Measurements from ENCODE around the gene DHCR24. TPM values are rescaled to one million over a fixed set of nuclear protein-coding genes. Genes with fewer than 3 reads are reported as not detected.
A peak's percentile ranks its signal among the peaks of the same experiment; 100 is the strongest.

DHCR24 gene
- total RNA-seq, 2 donors from 2014 or later = 28.4 to 94.6 TPM

DNA sequence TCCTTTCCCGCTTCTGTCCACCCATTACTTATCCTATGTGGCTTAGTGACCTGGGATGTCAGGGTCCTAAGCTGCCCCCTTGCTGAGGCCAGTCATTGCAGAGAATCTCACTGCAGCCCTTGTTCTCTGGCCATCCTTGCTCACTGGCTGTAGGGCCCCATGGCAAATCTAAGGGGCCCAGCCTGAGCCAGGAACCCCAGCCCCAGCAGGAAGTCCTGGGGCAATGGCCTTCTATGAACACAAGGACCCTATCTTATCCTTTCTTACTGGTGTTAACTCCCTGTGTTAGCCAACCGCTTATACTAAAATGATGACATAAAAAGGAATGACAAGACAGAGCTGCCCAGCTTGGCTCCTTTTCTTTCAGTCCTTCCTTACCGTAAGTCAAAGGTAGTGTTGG lies 29.9 kb downstream of the DHCR24 start:
- Mint-ChIP-seq H3K36me3 (peaks cover 6 to 22% of the 10 kb centered on the region in 2 donors), H3K27ac (no peak overlapping the region), H3K9me3 (no peaks in the 10 kb centered on the region)
- no peak for DNase-seq (ENCODE audit: low spot score in 2 of 2)
- no peak for ATAC-seq

DNA sequence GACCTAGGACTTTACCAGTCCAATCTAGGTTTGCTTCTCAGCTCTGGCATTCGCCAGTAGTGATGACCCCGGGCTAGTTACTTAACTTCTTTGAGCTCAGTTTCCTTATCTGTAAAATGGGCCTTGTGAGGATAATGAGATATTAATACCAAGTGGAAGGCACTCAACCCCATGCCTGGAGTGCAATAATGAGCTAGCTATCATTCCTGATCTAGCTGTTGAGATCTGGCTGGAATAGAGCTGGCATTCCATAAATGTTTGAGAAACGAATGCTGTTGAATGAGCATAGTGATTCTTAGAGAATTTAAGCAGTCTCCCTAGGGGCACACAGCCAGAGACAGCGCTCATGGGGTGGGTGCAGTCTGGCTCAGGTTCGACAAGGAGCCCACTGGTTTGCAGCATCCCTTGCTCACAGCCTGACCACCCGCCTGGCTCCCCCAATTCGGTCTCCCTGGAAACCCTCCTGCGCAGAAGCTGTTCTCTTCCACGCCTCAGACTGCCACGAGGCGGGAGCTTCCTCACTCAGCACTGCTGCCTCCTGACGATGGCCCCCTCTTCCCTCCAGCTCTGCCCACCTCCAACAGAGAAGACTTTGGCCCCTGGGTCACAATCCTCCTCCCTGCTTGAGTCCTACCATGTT lies 32.5 kb downstream of the DHCR24 start:
- no peak for DNase-seq (ENCODE audit: low spot score in 2 of 2)
- no peaks in the 10 kb centered on the region for H3K9me3 Mint-ChIP-seq
- ATAC-seq = no peak
- no peak overlapping the region for H3K27ac Mint-ChIP-seq
- H3K36me3 Mint-ChIP-seq = peaks cover 23 to 26% of the 10 kb centered on the region in 2 donors

DNA sequence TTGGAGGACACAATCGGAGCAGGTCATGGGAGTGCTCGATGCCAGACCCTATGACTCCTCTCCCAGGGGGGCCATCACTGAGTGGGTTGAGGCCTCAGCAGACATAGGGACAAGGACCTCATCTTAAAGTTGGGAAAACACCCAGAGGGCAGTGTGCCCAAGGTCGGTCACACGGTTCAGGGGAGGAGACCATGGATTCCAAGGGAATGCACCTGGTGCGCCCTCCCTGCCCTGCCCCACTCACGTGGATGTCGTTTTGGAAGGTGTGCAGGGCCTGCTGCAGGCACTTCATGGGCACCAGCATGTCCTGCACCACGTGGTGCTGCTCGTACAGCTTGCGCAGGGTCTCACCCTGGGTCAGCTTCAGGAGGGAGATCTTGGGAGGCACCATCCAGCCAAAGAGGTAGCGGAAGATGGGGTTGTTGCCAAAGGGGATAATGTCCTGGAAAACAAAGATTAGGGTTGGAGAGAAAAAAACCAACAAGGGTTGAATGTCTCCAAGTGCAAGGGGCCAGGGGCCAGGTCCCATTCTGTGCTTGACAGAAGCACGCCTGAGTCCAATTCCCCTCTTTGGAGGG lies 33.1 kb downstream of the DHCR24 start:
- no peak for ATAC-seq

DNA sequence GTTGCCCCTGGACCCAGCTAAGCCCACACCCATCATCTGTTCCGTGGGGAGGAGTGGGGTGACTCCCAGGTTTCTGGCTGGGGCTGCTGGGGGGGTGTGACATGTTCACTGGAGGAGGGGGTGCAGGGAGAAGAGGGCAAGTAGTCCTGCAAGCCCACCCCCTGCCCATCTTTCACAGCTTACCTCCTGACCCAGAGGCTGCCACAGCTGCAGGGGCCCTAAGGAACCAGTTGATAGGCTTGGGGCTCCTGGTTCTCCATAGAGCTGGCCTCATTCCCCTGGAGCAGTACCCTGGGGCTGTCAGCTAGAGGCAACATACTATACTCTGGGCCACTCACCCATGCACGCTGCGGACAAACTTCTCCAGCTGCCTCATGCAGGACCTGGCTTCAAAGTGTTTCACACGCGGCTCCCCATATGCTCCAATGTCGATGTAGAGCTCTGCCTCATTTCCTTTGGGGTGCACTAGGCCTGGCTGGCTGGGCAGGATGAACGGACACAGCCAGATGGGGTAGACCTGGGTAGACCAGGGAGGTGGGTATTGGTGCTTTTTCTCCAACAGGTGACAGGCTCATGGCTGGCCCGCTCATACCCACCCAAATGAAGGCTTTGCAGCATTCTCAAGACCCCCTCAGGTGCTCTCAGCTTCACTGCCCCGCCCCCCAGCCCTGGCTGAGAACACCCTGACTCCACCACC lies 33.8 kb downstream of the DHCR24 start:
- Mint-ChIP-seq H3K36me3 (peaks cover 31 to 35% of the 10 kb centered on the region in 2 donors), H3K27ac (no peak overlapping the region), H3K9me3 (no peaks in the 10 kb centered on the region)
- ATAC-seq = no peak
- DNase-seq (ENCODE audit: low spot score in 2 of 2) = no peak

More for the DNA sequence above, 33.1 kb downstream of the DHCR24 start:
- no peaks in the 10 kb centered on the region for H3K9me3 Mint-ChIP-seq
- no peak for DNase-seq (ENCODE audit: low spot score in 2 of 2)
- H3K36me3 Mint-ChIP-seq = peaks cover 26 to 29% of the 10 kb centered on the region in 2 donors
- peak overlapping the region in 1 of 2 donors; percentile 50 for H3K27ac Mint-ChIP-seq

DNA sequence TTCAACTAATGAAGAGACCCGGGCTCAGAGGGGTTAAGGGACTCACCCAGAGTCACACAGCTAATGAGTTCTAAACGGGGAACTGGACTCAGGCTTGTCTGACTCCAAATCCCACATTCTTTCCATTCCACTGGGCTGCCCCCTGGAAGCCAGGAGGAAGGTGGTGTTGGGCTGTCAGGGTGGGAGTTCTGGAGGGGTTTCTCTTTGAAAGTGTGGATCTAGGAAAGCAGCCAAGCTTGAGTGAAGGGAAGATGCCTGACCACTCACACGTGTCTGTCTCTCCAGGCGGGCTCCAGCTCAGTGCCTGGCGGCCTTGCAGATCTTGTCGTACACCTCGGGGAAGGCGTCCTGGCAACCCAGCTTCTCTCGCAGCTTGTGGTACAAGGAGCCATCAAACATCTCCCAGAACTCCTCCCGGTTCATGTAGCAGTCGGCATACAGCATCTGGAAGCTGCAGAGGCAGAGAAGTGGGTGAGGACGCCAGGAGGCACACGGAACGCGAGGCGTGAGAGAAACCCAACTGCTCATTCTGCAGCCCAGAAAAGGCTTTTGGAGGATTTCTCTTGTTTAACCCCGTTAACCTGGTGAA lies 35.0 kb downstream of the DHCR24 start:
- H3K9me3 Mint-ChIP-seq = no peaks in the 10 kb centered on the region
- ATAC-seq (no peak), DNase-seq (ENCODE audit: low spot score in 2 of 2) (no peak)
- no peak overlapping the region for H3K27ac Mint-ChIP-seq
- H3K36me3 Mint-ChIP-seq = peaks cover 34 to 37% of the 10 kb centered on the region in 2 donors

DNA sequence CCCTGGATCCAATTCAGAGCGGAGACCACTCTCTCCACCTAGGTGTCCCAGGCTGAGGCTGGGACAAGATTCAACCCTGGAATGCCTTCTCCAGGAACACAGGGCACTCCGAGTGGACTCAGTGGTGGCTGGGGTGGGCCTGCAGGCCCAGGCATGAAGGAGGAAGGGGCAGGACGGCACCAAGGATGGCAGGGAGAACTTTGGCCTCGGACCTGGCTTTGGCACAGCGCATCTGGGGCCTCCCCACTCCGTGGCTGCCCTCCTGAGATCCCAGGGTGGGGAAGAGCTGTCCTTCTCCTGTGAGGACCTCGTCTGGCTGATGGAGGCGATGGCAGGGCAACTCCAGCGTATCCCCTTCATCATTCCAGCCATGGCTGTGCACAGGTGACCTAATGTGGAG lies 35.6 kb downstream of the DHCR24 start:
- ATAC-seq = no peak

DNA sequence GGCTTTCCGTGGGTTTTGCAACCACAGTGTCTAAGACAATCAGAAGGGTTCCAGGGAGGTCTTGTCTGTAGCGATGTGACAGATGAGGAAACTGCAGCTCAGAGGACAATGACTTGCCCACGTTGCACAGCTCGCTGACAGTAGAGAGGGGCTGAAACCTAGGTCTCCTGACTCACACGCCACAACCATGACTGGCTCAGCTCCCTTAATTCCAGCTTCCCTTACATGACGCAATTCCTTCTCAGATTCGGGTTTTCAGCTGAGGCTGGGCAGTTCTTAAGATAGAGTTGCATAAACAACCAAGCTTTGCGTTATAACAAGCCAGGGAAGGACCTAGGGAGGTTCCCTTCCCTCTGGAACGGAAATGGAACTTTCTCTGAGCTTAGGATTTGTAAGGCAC lies 36.3 kb downstream of the DHCR24 start:
- Mint-ChIP-seq H3K27ac (no peak overlapping the region), H3K36me3 (peaks cover 34 to 37% of the 10 kb centered on the region in 2 donors), H3K9me3 (no peaks in the 10 kb centered on the region)
- ATAC-seq (no peak), DNase-seq (ENCODE audit: low spot score in 2 of 2) (no peak)

More for the DNA sequence above, 35.6 kb downstream of the DHCR24 start:
- no peaks in the 10 kb centered on the region for H3K9me3 Mint-ChIP-seq
- no peak for DNase-seq (ENCODE audit: low spot score in 2 of 2)
- no peak overlapping the region for H3K27ac Mint-ChIP-seq
- H3K36me3 Mint-ChIP-seq = peaks cover 34 to 37% of the 10 kb centered on the region in 2 donors

DNA sequence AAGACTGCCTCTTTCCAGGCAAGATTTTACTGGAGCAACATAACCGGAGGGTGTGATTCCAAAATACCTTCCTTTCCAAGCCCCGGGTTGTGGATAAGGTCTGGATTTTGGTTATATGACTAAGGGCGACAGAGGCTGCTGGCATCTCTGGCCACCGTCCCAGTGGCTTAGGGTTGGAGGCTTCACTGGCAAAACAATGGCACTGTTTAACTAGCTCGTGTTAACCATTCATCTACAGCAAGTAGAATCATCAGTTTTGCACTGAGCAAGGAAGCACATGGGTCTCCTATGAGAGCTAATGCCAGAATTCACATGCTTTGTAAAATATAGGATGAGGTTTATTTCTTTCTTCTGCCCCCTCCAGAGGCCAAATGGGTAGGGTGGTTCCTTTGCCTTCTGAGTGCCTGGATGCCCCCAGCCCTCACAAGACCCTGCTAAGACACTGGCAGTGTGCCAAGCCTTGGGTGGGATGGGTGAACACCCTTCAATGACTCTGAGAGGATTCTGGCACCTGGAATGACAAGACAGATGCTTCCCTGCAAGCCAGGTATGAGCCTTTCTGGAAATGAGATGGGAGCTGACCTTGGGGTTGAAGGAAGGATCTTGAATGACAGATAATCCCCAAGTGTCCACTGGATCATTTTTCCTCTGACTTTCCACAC lies 36.8 kb downstream of the DHCR24 start:
- Mint-ChIP-seq H3K27ac (no peak overlapping the region), H3K9me3 (no peaks in the 10 kb centered on the region), H3K36me3 (peaks cover 34 to 37% of the 10 kb centered on the region in 2 donors)
- ATAC-seq (no peak), DNase-seq (ENCODE audit: low spot score in 2 of 2) (no peak)

DNA sequence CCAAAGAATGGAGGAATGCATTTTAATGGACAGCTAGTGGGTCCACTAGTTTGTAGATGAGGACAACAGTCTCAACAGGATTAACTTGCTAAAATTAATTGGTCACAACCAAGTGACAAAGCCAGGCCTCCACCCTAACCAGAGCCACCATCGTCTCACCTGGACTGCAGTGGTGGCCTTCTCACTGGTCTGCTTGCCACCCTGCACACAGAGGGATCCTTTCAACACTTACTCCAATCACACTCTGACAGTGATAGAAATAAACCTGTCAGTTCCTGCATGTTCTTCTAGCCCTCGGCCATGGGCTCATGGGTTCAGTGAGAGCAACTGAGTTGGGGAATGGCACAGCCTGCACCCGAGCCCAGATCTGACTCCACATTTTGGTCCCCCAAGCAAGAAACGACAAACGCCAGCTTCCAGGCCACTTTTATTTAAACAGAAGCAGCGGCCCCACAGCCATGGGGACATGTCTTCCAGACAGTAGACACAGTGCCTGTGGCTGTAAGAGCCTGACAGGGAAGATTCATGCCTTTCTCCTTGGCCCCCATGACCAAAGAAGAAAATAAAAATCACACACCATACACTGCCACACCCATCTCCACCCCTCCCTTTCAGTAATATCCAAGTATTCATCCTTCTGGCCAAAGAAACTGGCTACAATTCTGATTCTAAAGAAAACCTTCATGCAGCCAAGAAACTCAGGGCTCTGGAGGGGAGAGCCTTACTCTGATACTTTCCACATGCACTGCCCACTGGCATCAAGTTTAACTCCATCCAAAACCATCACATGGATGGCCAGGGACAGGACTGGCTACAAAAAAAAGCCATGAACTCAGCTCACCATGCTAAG lies 37.6 kb downstream of the DHCR24 start:
- Mint-ChIP-seq H3K36me3 (peaks cover 34 to 37% of the 10 kb centered on the region in 2 donors), H3K27ac (no peak overlapping the region), H3K9me3 (no peaks in the 10 kb centered on the region)
- ATAC-seq = no peak
- no peak for DNase-seq (ENCODE audit: low spot score in 2 of 2)

DNA sequence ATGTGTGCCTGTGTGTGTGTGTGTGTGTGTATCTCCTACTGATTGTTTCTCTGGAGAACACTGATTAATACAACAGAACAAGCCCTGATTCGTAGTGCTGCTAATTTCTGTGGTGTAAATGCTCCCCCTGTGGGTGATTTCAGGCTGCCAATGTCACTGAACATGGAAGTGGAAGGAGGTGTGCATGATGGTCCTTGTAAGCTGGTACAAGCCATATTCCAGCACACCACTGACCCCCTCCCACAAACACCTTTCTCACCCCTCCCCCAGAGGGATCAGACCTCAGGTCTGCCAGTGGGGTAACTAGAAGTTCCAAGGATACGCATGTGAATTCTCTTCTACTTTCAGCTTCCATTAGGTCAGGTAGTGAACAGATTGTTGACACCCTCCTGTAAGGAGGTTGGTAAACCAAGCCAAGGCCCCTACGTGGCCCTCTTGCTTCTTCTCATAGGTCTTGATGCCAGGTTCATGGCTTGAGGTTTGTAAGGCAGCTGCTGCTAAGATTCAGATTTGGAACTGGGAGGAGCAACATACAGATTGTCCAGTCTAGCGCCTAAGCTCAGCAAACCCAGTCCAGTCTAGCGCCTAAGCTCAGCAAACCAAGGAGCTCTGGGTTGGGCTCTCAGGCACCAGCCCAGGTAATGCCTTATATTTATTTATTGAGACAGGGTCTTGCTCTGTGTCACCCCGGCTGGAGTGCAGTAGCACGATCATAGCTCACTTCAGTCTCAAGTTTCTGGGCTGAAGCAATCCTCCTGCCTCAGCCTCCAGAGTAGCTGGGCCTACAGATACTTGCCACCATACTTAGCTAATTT lies 38.7 kb downstream of the DHCR24 start:
- Mint-ChIP-seq H3K9me3 (no peaks in the 10 kb centered on the region), H3K36me3 (peaks cover 29 to 30% of the 10 kb centered on the region in 2 donors), H3K27ac (no peak overlapping the region)
- DNase-seq (ENCODE audit: low spot score in 2 of 2) (no peak), ATAC-seq (no peak)

DNA sequence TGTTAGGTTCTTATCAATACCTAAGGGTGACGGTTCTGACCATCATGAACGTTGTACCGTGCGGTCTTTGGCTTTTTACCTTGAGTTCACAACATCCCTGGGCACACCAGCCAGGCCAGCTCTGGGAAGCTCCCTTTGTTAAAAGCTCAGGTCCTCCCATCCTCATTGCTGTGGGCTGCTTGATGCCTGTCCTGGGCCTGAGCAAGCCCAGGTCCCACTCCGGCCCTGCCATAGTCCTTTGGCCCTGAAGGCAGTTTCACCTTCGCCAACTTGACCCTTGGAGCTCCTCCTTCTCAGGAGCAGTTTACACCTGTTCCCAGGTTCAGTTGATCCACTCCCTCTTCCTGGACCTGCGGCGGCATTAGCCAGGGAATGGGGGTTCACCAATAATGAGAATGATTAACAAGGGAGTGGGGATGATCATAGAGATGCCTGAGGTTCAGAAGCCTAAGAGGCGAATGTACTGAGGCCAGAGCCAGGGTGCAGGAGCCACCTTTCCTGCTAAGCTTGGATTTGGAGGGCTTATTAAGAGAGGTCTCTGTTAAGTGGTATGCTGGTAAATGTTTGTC lies 40.2 kb downstream of the DHCR24 start:
- Mint-ChIP-seq H3K9me3 (no peaks in the 10 kb centered on the region), H3K27ac (no peak overlapping the region), H3K36me3 (peaks cover 24% of the 10 kb centered on the region in 2 donors)
- DNase-seq (ENCODE audit: low spot score in 2 of 2) (no peak), ATAC-seq (no peak)

DNA sequence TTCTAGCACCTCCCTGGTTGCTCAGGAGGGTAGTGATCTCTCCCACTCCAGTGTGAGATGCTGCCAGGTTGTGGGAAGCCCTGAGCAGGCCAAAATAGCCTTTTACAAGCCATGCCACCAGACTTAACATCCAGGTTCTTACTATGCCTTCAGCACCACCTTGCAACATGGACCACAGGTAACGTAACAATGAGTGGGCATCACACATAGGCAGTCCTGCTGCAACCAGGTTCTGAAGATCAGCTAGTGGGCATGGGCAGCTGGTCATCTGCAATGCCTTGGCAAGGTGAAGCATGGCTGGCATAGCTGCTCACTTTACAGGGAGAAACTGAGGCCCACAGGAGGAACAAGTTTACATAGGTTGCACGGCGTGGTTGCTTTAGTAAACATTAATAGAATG lies 40.7 kb downstream of the DHCR24 start:
- ATAC-seq = no peak
- Mint-ChIP-seq H3K27ac (no peak overlapping the region), H3K9me3 (no peaks in the 10 kb centered on the region), H3K36me3 (peaks cover 20 to 21% of the 10 kb centered on the region in 2 donors)
- DNase-seq (ENCODE audit: low spot score in 2 of 2) = no peak

DNA sequence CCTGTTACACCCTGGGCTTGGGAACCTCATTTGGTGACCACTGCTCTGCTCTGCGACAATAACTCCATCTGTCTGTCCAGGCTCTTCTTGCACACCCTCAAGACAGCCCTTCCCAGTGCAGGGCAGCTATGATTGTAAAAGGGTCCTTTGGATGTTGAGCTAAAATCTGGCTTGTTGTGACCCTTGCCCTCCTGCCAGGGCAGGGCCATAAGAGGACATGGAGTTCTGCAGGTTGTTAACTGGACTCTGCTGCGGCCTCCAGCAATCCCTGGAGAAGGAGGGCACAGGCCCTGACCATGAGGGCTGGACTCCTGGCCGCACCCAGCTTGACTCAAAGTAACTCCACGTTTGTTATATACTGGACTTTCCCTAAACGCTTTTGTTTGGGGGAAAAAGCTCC lies 41.2 kb downstream of the DHCR24 start:
- peaks cover 16 to 21% of the 10 kb centered on the region in 2 donors for H3K36me3 Mint-ChIP-seq
- no peak for ATAC-seq
- DNase-seq (ENCODE audit: low spot score in 2 of 2) = no peak
- H3K9me3 Mint-ChIP-seq = no peaks in the 10 kb centered on the region
- H3K27ac Mint-ChIP-seq = no peak overlapping the region

DNA sequence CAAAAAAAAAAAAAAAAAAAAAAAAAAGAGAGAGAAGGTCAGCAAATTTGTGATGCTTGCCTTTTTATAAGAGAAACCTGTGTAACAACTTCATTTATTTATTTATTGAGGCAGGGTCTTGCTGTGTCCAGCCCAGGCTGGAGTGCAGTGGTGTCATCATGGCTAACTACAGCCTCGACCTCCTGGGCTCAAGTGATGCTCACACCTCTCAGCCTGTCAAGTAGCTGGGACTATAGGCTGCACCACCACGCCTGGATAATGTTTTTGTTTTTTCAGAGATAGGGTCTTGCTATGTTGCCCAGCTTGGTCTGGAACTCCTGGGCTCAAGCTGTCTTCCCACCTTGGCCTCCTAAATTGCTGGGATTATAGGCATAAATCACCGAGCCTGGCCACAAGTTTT lies 42.4 kb downstream of the DHCR24 start:
- peaks cover 8 to 15% of the 10 kb centered on the region in 2 donors for H3K36me3 Mint-ChIP-seq
- ATAC-seq (no peak), DNase-seq (ENCODE audit: low spot score in 2 of 2) (no peak)
- no peaks in the 10 kb centered on the region for H3K9me3 Mint-ChIP-seq
- H3K27ac Mint-ChIP-seq = no peak overlapping the region

DNA sequence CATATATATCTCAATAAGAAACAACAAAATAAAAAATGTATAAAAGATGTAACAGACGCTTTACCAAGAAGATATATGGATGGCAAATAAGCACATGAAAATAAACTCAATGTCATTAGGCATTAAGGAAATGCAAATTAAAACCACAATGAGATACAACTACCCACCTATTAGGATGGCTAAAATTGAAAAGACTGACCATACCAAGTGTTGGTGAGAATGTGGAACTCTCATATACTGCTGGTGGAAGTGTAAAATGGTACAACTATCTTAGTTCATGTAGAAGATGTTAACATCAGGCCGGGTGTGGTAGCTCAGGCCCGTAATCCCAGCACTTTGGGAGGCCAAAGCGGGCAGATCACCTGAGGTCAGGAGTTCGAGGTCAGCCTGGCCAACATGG lies 43.5 kb downstream of the DHCR24 start:
- ATAC-seq (no peak), DNase-seq (ENCODE audit: low spot score in 2 of 2) (no peak)
- no peaks in the 10 kb centered on the region for H3K9me3 Mint-ChIP-seq
- H3K36me3 Mint-ChIP-seq = peaks cover 3 to 4% of the 10 kb centered on the region in 2 donors
- H3K27ac Mint-ChIP-seq = no peak overlapping the region

Measured in activated naive CD4-positive, alpha-beta T cell treated with anti-CD3 and anti-CD28 coated beads, Interleukin-2, amount 50 U/mL, for 72 hours (primary cell).